Measurements from ENCODE around the gene CADM2. TPM values are rescaled to one million over a fixed set of nuclear protein-coding genes. Genes with fewer than 3 reads are reported as not detected.
A peak's percentile ranks its signal among the peaks of the same experiment; 100 is the strongest.

CADM2 gene
- total RNA-seq, 1 donor from 2014 or later, result 6.8 TPM

DNA sequence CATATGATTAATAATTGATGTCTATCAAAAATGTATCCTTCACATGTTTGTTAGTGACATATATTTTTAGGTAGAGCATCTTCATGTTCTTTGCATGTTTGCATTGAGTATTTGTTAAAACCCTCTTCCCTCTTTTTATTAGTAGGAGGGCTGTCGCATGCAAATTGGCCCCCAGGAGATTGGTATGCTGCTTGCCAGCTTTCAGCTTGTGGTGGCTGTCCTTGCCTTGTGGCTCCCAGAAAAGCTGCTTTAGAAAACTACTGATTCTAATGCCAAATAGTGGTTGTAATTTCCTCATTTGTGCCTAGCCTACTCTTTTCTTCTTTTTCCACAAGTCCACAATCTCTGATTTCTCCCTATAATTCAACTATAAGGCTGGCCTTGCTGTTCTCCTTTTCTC lies 1145.4 kb downstream of the CADM2 start:
- Mint-ChIP-seq H3K27ac (no peak overlapping the region), H3K36me3 (no peaks in the 10 kb centered on the region), H3K4me1 (no peaks in the 10 kb centered on the region), H3K9me3 (peaks cover 10% of the 10 kb centered on the region), H3K4me3 (no peak overlapping the region), H3K27me3 (ENCODE audit: insufficient read depth, low read depth) (no peaks in the 10 kb centered on the region)
- no peak for DNase-seq (ENCODE audit: low spot score)
- no peaks in the 10 kb centered on the region for H3K36me3 ChIP-seq
- TF ChIP-seq EZH2 (IDR thresholded peaks at IDR 0.05) (no peak), EZH2phosphoT487 (IDR thresholded peaks at IDR 0.05) (no peak)
- TF ChIP-seq, protein P1, sequence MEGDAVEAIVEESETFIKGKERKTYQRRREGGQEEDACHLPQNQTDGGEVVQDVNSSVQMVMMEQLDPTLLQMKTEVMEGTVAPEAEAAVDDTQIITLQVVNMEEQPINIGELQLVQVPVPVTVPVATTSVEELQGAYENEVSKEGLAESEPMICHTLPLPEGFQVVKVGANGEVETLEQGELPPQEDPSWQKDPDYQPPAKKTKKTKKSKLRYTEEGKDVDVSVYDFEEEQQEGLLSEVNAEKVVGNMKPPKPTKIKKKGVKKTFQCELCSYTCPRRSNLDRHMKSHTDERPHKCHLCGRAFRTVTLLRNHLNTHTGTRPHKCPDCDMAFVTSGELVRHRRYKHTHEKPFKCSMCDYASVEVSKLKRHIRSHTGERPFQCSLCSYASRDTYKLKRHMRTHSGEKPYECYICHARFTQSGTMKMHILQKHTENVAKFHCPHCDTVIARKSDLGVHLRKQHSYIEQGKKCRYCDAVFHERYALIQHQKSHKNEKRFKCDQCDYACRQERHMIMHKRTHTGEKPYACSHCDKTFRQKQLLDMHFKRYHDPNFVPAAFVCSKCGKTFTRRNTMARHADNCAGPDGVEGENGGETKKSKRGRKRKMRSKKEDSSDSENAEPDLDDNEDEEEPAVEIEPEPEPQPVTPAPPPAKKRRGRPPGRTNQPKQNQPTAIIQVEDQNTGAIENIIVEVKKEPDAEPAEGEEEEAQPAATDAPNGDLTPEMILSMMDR (IDR thresholded peaks at IDR 0.05), result no peak
- H4K20me1 ChIP-seq (ENCODE audit: low read depth), result no peaks in the 10 kb centered on the region
- H3K4me1 ChIP-seq, result peaks cover 19% of the 10 kb centered on the region
- H3F3A ChIP-seq (ENCODE audit: low read depth), result no peaks in the 10 kb centered on the region
- peak overlapping the region; percentile 45 for H2AFZ ChIP-seq (replicated peaks)
- H3K27me3 ChIP-seq, result no peaks in the 10 kb centered on the region
- H3K27ac ChIP-seq, result peak overlapping the region; percentile 1
- peaks cover 7% of the 10 kb centered on the region for H3K9me3 ChIP-seq (ENCODE audit: low read depth)
- no peaks in the 10 kb centered on the region for H3K79me2 ChIP-seq (ENCODE audit: low read depth)
- no peak overlapping the region for H3K4me3 ChIP-seq
- H3K9ac ChIP-seq, result no peak overlapping the region
- no peak overlapping the region for H3K4me2 ChIP-seq

DNA sequence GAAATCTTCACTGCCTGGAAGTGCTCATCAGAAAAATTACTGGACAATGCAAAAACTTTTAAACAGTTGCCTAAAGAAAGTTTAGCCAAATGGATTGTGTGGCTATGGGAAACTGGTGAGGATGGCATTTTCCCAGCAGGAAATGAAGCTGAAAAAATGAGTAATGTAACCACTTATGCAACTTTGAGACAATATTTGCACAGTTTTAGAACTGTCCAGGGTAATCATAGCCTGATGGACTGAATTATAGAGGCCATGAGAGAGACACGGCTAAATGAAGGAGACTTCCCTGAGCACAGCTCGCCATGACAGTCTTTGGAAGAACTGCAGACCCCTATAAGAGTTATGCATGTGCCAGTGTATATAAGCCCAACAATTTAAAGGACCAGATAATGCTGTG lies 1150.6 kb downstream of the CADM2 start:
- no peaks in the 10 kb centered on the region for H3K36me3 ChIP-seq
- no peaks in the 10 kb centered on the region for H3K4me1 Mint-ChIP-seq
- H3K9ac ChIP-seq, result no peak overlapping the region
- no peak overlapping the region for H2AFZ ChIP-seq (replicated peaks)
- no peaks in the 10 kb centered on the region for H3K9me3 ChIP-seq (ENCODE audit: low read depth)
- H3K4me2 ChIP-seq, result no peak overlapping the region
- peaks cover 7% of the 10 kb centered on the region for H3K4me1 ChIP-seq
- TF ChIP-seq, protein P1 (IDR thresholded peaks at IDR 0.05), result no peak
- TF ChIP-seq EZH2phosphoT487 (IDR thresholded peaks at IDR 0.05) (no peak), EZH2 (IDR thresholded peaks at IDR 0.05) (no peak)
- H4K20me1 ChIP-seq (ENCODE audit: low read depth), result no peaks in the 10 kb centered on the region
- no peak overlapping the region for H3K4me3 Mint-ChIP-seq
- no peak overlapping the region for H3K27ac Mint-ChIP-seq
- no peak overlapping the region for H3K4me3 ChIP-seq
- no peaks in the 10 kb centered on the region for H3K36me3 Mint-ChIP-seq
- no peaks in the 10 kb centered on the region for H3K27me3 ChIP-seq
- DNase-seq (ENCODE audit: low spot score), result no peak
- H3F3A ChIP-seq (ENCODE audit: low read depth), result no peaks in the 10 kb centered on the region
- peaks cover 6% of the 10 kb centered on the region for H3K9me3 Mint-ChIP-seq
- no peaks in the 10 kb centered on the region for H3K27me3 Mint-ChIP-seq (ENCODE audit: insufficient read depth, low read depth)
- no peaks in the 10 kb centered on the region for H3K79me2 ChIP-seq (ENCODE audit: low read depth)
- no peak overlapping the region for H3K27ac ChIP-seq

Small RNA genes within 50 kb of the gene (microRNA-seq; reads per million reads assigned to microRNA genes)
- not detected for gene MIR5688

Small RNA genes within 50 kb of the gene (small RNA-seq; reads per million reads assigned to genes)
- gene MIR5688, result not detected

Data from neural progenitor cell (in vitro differentiated cells).